HAP-1 (cell line): ENCODE measurements around the gene DLG2.

Experiments
- DNase-seq, 2 experiments: peaks; one replicate each; pipeline ENCODE4 v3.0.0-alpha.2; 2016 to 2020; ENCODE audit warnings: low spot score in 2 of 2
- H3K27me3 ChIP-seq: fragments of 250-450 bp; sonication (Bioruptor Pico); 2 replicates; pipeline ENCODE4 v1.5.1; 2020; ENCODE audit warnings: low read depth, mild to moderate bottlenecking, moderate library complexity
- H3K36me3 ChIP-seq: fragments of 250-450 bp; sonication (Bioruptor Pico); replicated peaks from 2 replicates; pipeline ENCODE4 v1.5.1; 2020; ENCODE audit warnings: mild to moderate bottlenecking
- H3K4me1 ChIP-seq: fragments of 250-450 bp; sonication (Bioruptor Pico); 2 replicates; pipeline ENCODE4 v1.5.1; 2020; ENCODE audit warnings: mild to moderate bottlenecking
- H3K4me3 ChIP-seq: fragments of 250-450 bp; sonication (Bioruptor Pico); 2 replicates; pipeline ENCODE4 v1.5.1; 2020; ENCODE audit warnings: mild to moderate bottlenecking, moderate library complexity
- H3K9me3 ChIP-seq: fragments of 250-450 bp; sonication (Bioruptor Pico); 2 replicates; pipeline ENCODE4 v1.5.1; 2020; ENCODE audit warnings: mild to moderate bottlenecking, moderate library complexity
- in situ Hi-C: fragments of 300-500 bp; cut with MboI; formaldehyde crosslinking; loops from 3 replicates; pipeline ENCODE4 v1.14.3; 2020; ENCODE audit warnings: low sequenced_read_pairs, inconsistent platforms, mixed read lengths

DLG2 gene

DNA sequence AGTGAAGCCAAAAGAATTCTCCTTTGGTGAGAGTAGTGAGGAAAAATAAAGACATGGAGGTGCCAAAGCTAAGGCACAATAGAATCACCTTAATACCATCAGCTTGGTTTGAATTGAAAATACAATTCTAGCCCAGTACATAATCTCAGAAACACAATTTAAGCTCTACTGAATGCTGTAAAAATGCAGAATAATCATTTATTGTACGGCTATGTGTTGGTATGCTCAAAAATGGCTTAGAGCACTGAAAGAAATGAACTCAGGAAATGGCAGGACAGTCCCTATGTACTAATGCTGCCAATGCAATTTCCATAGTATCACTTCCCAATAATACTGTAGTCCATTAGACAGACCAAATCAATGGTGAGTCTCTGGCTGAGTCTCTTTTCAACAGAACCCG, 798.5 kb downstream of the DLG2 start:
- peaks cover 7% of the 10 kb centered on the region for H3K4me1 ChIP-seq
- H3K9me3 ChIP-seq = no peaks in the 10 kb centered on the region
- in situ Hi-C loops = no loop called here

DNA sequence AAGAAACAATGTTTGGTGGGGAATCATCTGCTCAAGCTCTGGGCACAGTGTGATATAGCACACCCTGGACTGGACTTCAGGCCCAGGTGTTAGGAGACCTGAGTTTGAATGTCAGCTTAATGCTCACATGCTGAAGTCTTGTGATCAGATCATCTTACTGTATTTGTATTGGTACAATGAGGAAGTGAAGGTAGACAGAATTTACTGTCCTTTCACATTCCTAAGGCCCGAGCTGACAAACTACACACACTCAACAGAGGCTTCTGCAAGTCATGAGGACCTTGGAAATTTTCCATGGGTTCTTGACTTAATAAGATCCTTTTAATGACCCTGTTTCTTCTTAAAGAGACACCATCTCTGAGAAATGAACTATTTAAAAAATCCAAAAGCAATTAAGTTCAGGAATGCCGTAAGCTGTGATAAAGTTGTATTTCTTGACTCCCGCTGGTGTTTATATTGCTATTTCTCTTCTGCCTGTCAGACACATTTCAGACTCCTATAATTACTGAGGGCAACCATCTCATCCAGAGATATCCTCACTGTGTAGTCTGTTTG, 802.0 kb downstream of the DLG2 start:
- no peak for DNase-seq
- no peaks in the 10 kb centered on the region for H3K27me3 ChIP-seq
- H3K4me3 ChIP-seq = no peak overlapping the region
- H3K9me3 ChIP-seq = no peaks in the 10 kb centered on the region
- in situ Hi-C loops = no loop called here
- no peaks in the 10 kb centered on the region for H3K4me1 ChIP-seq
- no peaks in the 10 kb centered on the region for H3K36me3 ChIP-seq

More for the DNA sequence above, 798.5 kb downstream of the DLG2 start:
- Histone ChIP-seq H3K36me3 (no peaks in the 10 kb centered on the region), H3K4me3 (no peak overlapping the region), H3K27me3 (no peaks in the 10 kb centered on the region)
- DNase-seq = no peak

DNA sequence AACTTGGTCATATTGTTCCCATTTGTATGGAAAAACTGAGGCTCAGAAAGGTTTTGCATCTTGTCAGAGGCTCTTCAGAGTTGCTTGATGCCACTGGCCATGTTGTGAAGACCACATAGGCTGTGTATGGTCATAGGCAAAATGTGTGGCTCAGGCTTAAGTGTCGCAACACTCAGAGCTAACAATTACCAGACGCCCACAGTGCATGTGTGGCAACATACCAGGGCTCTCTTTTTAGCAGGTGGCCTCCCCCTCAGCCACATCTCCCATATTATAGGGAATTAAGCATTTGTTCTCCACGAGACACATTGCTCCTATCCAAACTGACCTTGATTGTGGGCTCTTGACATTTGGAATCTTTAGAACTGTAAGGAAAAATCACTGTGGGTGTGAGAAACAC, 802.5 kb downstream of the DLG2 start:
- in situ Hi-C loops = no loop called here
- Histone ChIP-seq H3K9me3 (no peaks in the 10 kb centered on the region), H3K36me3 (no peaks in the 10 kb centered on the region), H3K27me3 (no peaks in the 10 kb centered on the region), H3K4me1 (no peaks in the 10 kb centered on the region), H3K4me3 (no peak overlapping the region)
- DNase-seq = no peak

DNA sequence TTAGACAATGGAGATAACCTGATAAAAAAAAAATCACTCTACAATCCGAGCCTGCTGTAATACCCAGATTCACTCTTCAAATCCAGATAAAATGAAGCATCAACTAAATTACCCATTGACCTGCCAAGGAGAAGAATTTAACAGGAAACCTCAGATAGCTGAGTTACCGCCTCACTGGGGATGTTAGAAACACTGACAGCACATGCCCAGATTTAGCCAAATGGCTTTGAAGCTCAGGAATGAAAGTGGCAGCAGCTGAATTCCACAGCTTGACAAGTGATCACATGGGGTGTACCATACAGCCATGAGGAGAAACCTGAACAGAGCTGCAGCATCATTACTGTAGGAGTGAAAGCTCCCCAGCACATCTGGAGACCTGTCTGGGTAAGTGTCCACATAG, 807.6 kb downstream of the DLG2 start:
- H3K4me1 ChIP-seq = peaks cover 9% of the 10 kb centered on the region
- no peak for DNase-seq

DNA sequence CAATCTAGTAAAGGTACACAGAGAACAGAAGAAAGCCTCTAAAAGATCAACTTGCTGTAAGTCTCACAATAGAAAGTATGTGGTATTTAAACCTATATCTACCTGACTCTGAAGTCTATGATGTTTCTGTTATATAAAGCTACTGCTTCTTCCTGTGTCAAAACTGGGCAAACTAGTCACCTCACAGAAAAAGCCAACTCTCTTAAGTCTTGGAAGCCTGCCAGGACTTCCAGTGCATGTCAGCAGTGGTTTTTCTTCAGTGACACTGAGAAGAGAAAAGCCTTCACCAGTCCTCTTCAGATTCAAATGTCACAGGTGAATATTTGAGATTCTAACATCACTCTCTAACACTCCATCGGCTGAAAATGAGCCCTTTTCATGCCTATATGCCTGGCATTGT, 808.0 kb downstream of the DLG2 start:
- Histone ChIP-seq H3K36me3 (no peaks in the 10 kb centered on the region), H3K27me3 (no peaks in the 10 kb centered on the region), H3K4me3 (no peak overlapping the region), H3K4me1 (peaks cover 9% of the 10 kb centered on the region), H3K9me3 (no peaks in the 10 kb centered on the region)
- in situ Hi-C loops = no loop called here
- DNase-seq = no peak

More for the DNA sequence above, 807.6 kb downstream of the DLG2 start:
- Histone ChIP-seq H3K9me3 (no peaks in the 10 kb centered on the region), H3K36me3 (no peaks in the 10 kb centered on the region), H3K4me3 (no peak overlapping the region), H3K27me3 (no peaks in the 10 kb centered on the region)
- in situ Hi-C loops = no loop called here

DNA sequence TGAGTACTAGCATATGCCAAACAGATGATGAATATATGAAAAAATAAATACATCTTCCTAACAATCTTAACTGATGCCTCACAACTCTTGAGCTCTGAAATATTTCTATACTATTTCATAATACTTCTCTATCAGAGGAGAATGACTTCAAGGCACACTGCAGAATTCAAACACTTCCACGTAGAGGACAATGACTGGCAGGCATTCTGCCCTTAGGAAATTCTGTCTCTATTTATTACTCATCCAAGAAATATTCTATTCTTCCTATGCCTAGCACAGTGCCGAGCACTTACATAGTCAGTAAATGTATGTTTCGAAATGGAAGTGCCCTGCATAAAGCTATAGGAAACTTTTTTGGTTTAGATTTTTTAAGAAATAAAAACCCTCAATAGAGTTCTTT, 809.1 kb downstream of the DLG2 start:
- Histone ChIP-seq H3K4me1 (peaks cover 9% of the 10 kb centered on the region), H3K9me3 (no peaks in the 10 kb centered on the region), H3K36me3 (no peaks in the 10 kb centered on the region), H3K27me3 (no peaks in the 10 kb centered on the region), H3K4me3 (no peak overlapping the region)
- no peak for DNase-seq
- in situ Hi-C loops = no loop called here

DNA sequence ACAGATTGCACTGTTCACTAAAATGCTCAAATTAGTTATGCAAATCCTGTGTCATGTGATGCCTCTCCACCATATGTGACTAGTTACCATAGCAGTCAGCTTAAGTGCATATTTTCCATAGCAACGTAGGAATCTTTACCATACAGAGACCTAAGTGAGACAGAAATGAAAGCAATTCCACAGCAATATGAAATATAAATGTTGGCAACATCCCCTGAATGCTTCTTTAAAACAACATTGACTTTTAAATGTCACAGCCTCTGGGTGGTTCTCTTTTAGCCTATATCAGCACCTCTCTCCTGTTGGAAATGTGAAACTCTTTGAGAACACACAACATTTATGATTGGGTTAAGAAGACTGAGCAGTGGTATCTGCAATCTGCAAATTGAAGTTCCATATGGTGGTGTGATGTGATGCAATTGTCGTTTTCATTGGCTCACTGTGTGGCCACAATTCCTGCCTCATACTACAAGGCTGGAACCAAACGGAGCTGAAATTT, 814.6 kb downstream of the DLG2 start:
- Histone ChIP-seq H3K27me3 (no peaks in the 10 kb centered on the region), H3K4me1 (peaks cover 12% of the 10 kb centered on the region), H3K36me3 (no peaks in the 10 kb centered on the region), H3K9me3 (no peaks in the 10 kb centered on the region), H3K4me3 (no peak overlapping the region)
- DNase-seq = peak in 1 of 2 experiments; percentile 38
- in situ Hi-C loops = no loop called here

DNA sequence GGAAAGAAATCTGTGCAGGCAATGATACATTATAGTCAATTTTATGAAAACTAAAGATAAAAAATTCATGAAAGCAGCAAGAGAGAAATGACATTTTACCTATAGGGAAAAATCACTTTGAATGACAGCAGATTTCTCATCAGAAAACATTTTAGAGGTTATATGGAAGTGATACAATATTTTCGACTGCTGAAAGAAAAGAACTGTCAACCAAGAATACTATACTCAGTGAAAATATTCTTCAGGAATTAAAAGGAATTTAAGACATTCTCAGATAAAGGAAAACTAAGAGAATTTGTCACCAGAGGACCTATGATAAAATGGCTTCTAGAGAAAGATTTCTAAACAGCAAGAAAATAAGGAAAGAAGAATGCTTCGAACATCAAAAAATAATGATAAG, 820.8 kb downstream of the DLG2 start:
- Histone ChIP-seq H3K4me3 (no peak overlapping the region), H3K27me3 (no peaks in the 10 kb centered on the region), H3K36me3 (no peaks in the 10 kb centered on the region), H3K4me1 (0 out of 2 replicates have a peak, but pooled peaks cover 2% of the 10 kb centered on the region), H3K9me3 (peaks cover 7% of the 10 kb centered on the region; the same call in 1 of the 2 replicates)
- no peak for DNase-seq
- in situ Hi-C loops = no loop called here

DNA sequence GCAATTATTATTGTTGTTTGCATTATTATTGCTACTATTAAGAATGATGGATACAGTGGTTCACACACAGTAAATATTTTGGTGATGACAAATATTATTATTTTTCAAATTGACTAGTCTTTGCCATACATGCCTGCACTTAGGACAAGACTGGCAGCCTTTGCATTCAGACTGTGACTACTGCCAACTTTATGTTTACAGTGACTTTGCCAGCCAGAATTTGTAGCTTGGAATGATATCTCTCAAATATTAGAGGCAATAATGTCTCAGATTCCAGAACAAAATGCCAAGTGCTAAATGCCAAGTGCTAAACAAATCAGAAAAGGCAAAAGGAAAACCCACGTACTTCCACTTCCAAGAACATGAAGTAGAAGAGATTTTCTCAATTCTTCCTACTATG, 823.1 kb downstream of the DLG2 start:
- in situ Hi-C loops = no loop called here
- peaks cover 7% of the 10 kb centered on the region; the same call in 1 of the 2 replicates for H3K9me3 ChIP-seq
- peaks cover 5% of the 10 kb centered on the region; the same call in 1 of the 2 replicates for H3K4me1 ChIP-seq
- no peaks in the 10 kb centered on the region for H3K27me3 ChIP-seq
- no peak overlapping the region for H3K4me3 ChIP-seq
- no peaks in the 10 kb centered on the region for H3K36me3 ChIP-seq
- DNase-seq = no peak

DNA sequence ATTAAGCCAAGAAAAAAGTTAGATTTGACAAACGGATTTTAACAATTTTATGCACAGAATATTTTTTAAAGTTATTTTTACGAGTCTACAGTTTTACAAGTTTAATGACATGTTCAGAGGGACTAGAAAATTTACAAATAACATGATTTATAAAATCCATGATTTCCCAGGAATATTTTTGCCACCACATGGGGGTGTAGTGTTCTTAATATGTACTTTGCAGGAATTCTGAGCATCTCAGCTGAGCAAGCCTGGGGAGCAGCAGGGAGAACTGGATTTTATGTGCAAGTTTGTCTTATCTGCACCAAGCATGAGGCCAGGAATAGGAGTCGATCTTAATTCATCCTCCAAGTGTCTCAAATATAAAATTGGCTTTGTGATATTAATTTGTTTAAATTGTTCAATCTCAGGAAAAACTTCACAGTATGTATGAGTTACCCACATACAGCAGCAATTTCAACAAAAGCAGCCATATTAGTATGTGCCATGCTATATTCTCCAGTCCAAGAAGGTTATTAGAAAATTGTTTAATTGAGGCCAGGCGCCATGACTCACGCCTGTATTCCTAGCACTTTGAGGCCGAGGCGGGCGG, 826.3 kb downstream of the DLG2 start:
- Histone ChIP-seq H3K36me3 (no peaks in the 10 kb centered on the region), H3K4me3 (no peak overlapping the region), H3K27me3 (no peaks in the 10 kb centered on the region), H3K9me3 (peaks cover 3% of the 10 kb centered on the region; the same call in 1 of the 2 replicates), H3K4me1 (peaks cover 5% of the 10 kb centered on the region; the same call in 1 of the 2 replicates)
- DNase-seq = peak; percentile 60 to 64
- in situ Hi-C loops = no loop called here

DNA sequence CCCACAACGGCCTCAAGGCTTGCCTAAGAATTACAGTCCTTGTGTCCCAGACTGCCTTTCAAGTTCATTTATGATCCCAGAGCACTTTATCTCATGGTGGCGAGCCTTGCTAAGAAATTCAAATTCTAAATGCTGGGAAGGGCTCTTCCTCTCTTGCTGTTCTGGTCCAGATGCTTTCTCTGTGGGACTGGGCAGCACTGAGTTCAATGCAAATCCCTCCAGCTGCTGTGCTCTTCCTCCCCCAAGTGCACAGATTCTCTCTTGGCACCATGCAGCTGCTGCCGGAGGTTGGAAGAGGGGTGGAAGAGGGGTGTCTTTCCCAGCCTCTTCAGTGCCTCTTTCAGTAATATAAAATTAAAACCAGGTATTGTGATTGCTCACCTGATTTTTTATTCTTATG, 828.0 kb downstream of the DLG2 start:
- no peak overlapping the region for H3K4me3 ChIP-seq
- in situ Hi-C loops = loop anchor here (25.0 kb wide), 1 partner anchor 788 kb away; no protein-coding TSS in a partner anchor

DNA sequence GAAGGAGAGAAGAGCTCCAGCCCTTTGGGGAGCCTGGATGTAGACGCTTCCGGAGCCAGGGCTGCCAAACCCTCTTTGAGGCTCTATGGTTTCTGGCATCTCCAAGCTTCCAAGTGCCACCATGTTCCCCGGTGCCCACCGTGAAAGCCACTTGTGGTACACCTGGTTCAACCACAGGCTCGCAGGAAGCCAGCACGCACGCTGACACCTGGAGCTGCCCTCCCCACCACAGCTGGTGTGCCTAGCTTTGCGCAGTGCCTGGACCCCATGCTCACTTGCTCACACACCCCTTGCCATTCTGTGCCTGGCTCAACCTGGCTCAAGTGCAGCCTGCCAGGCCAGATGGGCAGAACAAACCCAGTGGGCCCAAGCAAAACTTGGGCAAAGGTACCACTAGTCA, 831.4 kb downstream of the DLG2 start:
- no peaks in the 10 kb centered on the region for H3K36me3 ChIP-seq
- H3K4me1 ChIP-seq = peaks cover 2% of the 10 kb centered on the region; the same call in 1 of the 2 replicates
- no peak for DNase-seq
- H3K4me3 ChIP-seq = no peak overlapping the region
- in situ Hi-C loops = loop anchor here (25.0 kb wide), 1 partner anchor 792 kb away; no protein-coding TSS in a partner anchor
- no peaks in the 10 kb centered on the region for H3K27me3 ChIP-seq
- no peaks in the 10 kb centered on the region for H3K9me3 ChIP-seq

More for the DNA sequence above, 828.0 kb downstream of the DLG2 start:
- DNase-seq = no peak
- no peaks in the 10 kb centered on the region for H3K36me3 ChIP-seq
- no peaks in the 10 kb centered on the region for H3K27me3 ChIP-seq
- no peaks in the 10 kb centered on the region for H3K9me3 ChIP-seq
- H3K4me1 ChIP-seq = peaks cover 5% of the 10 kb centered on the region; the same call in 1 of the 2 replicates

DNA sequence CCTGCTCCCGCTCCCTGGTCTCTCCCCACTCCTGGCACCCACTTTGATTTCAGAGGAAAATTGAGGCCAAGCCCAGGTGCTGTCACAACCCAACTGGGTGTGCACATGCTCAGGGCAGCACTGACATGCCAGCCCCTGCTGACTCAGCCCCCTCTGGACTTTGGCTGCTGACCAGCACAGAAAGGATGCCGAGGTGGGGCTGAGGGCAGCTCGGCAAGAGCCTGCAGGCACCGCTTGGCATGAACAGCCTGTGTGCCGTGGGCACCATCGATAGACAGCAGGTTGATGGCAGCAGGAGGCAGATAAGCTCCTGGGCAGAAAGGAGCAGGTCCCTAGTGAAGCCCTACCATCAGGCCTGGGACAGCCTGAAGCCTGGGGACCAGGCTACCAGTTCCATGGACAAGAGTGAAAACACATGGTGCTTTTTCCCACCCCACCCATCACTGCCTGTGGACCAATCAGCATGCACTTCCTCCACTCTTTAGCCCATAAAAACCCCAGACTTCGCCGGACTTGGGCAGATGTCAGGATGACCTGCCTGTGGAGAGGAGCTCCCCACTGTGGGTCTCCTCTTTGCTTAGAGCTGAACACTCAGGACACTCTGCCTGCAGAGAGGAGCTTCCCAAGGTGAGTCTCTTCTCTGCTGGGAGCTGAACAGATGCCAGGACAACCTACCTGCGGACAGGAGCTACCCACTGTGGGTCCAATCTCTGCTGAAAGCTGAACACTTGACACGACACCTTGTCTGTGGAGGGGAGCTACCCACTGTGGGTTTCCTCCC, 832.3 kb downstream of the DLG2 start:
- Histone ChIP-seq H3K9me3 (no peaks in the 10 kb centered on the region), H3K4me3 (no peak overlapping the region), H3K36me3 (no peaks in the 10 kb centered on the region), H3K4me1 (no peaks in the 10 kb centered on the region), H3K27me3 (no peaks in the 10 kb centered on the region)
- in situ Hi-C loops = loop anchor here (25.0 kb wide), 1 partner anchor 792 kb away; no protein-coding TSS in a partner anchor
- no peak for DNase-seq

DNA sequence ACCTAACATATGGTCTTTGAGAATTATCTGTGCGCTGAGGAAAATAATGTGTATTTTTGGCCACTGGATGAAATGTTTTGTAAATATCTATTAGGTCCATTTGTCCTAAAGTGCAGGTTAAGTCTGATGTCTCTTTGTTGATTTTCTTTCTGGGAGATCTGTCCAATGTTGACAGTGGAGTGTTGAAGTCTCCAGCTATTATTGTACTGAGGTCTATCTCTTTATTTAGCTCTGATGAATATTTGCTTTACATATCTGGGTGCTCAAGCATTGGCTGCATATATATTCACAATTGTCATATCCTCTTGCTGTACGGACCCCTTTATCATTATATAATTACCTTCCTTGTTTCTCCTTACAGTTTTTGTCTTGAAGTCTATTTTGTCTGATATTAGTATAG, 833.8 kb downstream of the DLG2 start:
- Histone ChIP-seq H3K4me1 (no peaks in the 10 kb centered on the region), H3K36me3 (no peaks in the 10 kb centered on the region), H3K9me3 (no peaks in the 10 kb centered on the region), H3K4me3 (no peak overlapping the region), H3K27me3 (no peaks in the 10 kb centered on the region)
- DNase-seq = no peak
- in situ Hi-C loops = loop anchor here (25.0 kb wide), 1 partner anchor 794 kb away; no protein-coding TSS in a partner anchor
